Lung (tissue), 12 donors: ENCODE measurements around the gene CNTFR. TPM values are rescaled to one million over a fixed set of nuclear protein-coding genes. Genes with fewer than 3 reads are reported as not detected.

Experiments
- ATAC-seq: fragments of 200-7000 bp; cut with Tn5 transposase; one replicate; pipeline ENCODE4 v1.9.1; 2020; ENCODE audit warnings: moderate number of reproducible peaks; ENCODE audit not compliant: insufficient read depth, low FRiP score
- DNase-seq, 3 donors: peaks; one replicate each; pipeline ENCODE4 v3.0.0-alpha.2; 2013 to 2017
- H3K27ac ChIP-seq, 2 donors: one replicate each; pipeline ENCODE4 v1.5.1; 2013; ENCODE audit warnings: mild to moderate bottlenecking in 2 of 2, moderate library complexity in 2 of 2, control low read depth in 1 of 2, inconsistent platforms in 1 of 2, low read depth in 1 of 2, low read length in 1 of 2
- H3K27me3 ChIP-seq, 3 donors: one replicate each; pipeline ENCODE4 v1.5.1; 2013; ENCODE audit warnings: low read length in 2 of 3; ENCODE audit not compliant: control insufficient read depth in 3 of 3, insufficient read depth in 3 of 3
- H3K36me3 ChIP-seq, 4 donors: one replicate each; pipeline ENCODE4 v1.5.1; 2013; ENCODE audit warnings: low read length in 4 of 4, mild to moderate bottlenecking in 1 of 4, moderate library complexity in 1 of 4; ENCODE audit not compliant: control insufficient read depth in 4 of 4, insufficient read depth in 4 of 4
- H3K4me1 ChIP-seq, 5 donors: one replicate each; pipeline ENCODE4 v1.5.1; 2013; ENCODE audit warnings: low read length in 5 of 5, mild to moderate bottlenecking in 2 of 5, moderate library complexity in 1 of 5; ENCODE audit not compliant: control insufficient read depth in 5 of 5, insufficient read depth in 5 of 5
- H3K4me3 ChIP-seq: one replicate; pipeline ENCODE4 v1.5.1; 2013; ENCODE audit warnings: mild to moderate bottlenecking, control low read depth, moderate library complexity
- H3K9ac ChIP-seq, 2 donors: one replicate each; pipeline ENCODE4 v1.5.1; 2013; ENCODE audit warnings: low read length in 2 of 2, control low read depth in 1 of 2; ENCODE audit not compliant: insufficient read depth in 1 of 2
- H3K9me3 ChIP-seq, 4 donors: one replicate each; pipeline ENCODE4 v1.5.1; 2013; ENCODE audit warnings: low read length in 3 of 4, mild to moderate bottlenecking in 1 of 4, moderate library complexity in 1 of 4; ENCODE audit not compliant: control insufficient read depth in 4 of 4, insufficient read depth in 3 of 4
- CTCF ChIP-seq: IDR thresholded peaks from 2 replicates; pipeline ENCODE4 v1.5.1; 2012; ENCODE audit warnings: mild to moderate bottlenecking; ENCODE audit errors: control extremely low read depth, extremely low read depth
- WGBS, 2 donors: extraction: QIAGEN DNeasy Blood & Tissue Kit; methylation state at CpG; one replicate each; pipeline ENCODE4 v1.1.7; 2013; 5-methylcytosine and 5-hydroxymethylcytosine counted together
- polyA plus RNA-seq, 2 donors: library from polyadenylated mRNA; stranded (reverse); fragments of 200-250 nt; gene quantifications; one replicate each; pipeline ENCODE4 v1.2.1, GENCODE V29; 2013
- total RNA-seq, 2 donors: library from RNA; depleted of rRNA in 1 of 2; stranded (reverse); fragments of >200 nt in 1 of 2; gene quantifications; one replicate each; pipeline ENCODE4 v1.2.1, GENCODE V29; 2014 to 2021
- donor health status: control.
- donor health status: control.
- donor health status: Bipolar disorder and iron deficiency.
- donor health status: healthy.
- donor health status: DM: yes; HTN: yes; CAD: no.

The CNTFR gene
- total and polyA plus RNA-seq, 4 donors: 0.42 to 3.3 (median 1.3) TPM

- WGBS, 2 donors: 55 to 60% methylated on average over 14 of the region's 14 CpGs
- Histone ChIP-seq H3K4me3 (no peak overlapping the region), H3K27ac (no peak overlapping the region), H3K36me3 (peaks cover 0 to 7% (median 0%) of the 10 kb centered on the region in 4 donors), H3K9ac (no peak overlapping the region), H3K9me3 (peaks cover 0 to 2% (median 0%) of the 10 kb centered on the region in 4 donors), H3K27me3 (peaks cover 2 to 41% (median 5%) of the 10 kb centered on the region in 3 donors), H3K4me1 (peaks cover 0 to 87% (median 32%) of the 10 kb centered on the region in 5 donors)
- no peak for ATAC-seq
- no peak for TF ChIP-seq CTCF
- peak in 1 of 3 donors; percentile 46 for DNase-seq
Measured at GRCh38 chr9:34576597-34577399, 12.7 kb downstream of the CNTFR start.

GRCh38 chr9:34575862-34576596, 13.5 kb downstream of the CNTFR start:
- Histone ChIP-seq H3K27ac (no peak overlapping the region), H3K4me3 (no peak overlapping the region), H3K9ac (no peak overlapping the region), H3K9me3 (peaks cover 0 to 2% (median 0%) of the 10 kb centered on the region in 4 donors), H3K36me3 (peaks cover 0 to 7% (median 0%) of the 10 kb centered on the region in 4 donors), H3K4me1 (peaks cover 0 to 90% (median 32%) of the 10 kb centered on the region in 5 donors), H3K27me3 (peaks cover 2 to 41% (median 5%) of the 10 kb centered on the region in 3 donors)
- ATAC-seq (no peak), DNase-seq (no peak)
- WGBS, 2 donors: 63 to 70% methylated on average over 21 of the region's 21 CpGs
- no peak for TF ChIP-seq CTCF

- ATAC-seq: no peak
- peaks cover 0 to 7% (median 0%) of the 10 kb centered on the region in 4 donors for H3K36me3 ChIP-seq
- peak; percentile 68 to 92 (median 83) for DNase-seq
- H3K9ac ChIP-seq: no peak overlapping the region
- 47 to 55% methylated on average over 8 of the region's 8 CpGs for WGBS, 2 donors
- H3K4me1 ChIP-seq: peaks cover 0 to 90% (median 36%) of the 10 kb centered on the region in 5 donors
- H3K9me3 ChIP-seq: peaks cover 0 to 2% (median 0%) of the 10 kb centered on the region in 4 donors
- peaks cover 2 to 41% (median 5%) of the 10 kb centered on the region in 3 donors for H3K27me3 ChIP-seq
- no peak for TF ChIP-seq CTCF
- H3K27ac ChIP-seq: no peak overlapping the region
- H3K4me3 ChIP-seq: no peak overlapping the region
Measured at GRCh38 chr9:34575241-34575640, 14.3 kb downstream of the CNTFR start.
